HFFc6 (cell line): ENCODE data around the gene MEIOSIN. TPM values are rescaled to one million over a fixed set of nuclear protein-coding genes. Genes with fewer than 3 reads are reported as not detected.
"Not testable (repeated sequence)": the region's sequence is repeated elsewhere in the genome, so short reads cannot be mapped to it uniquely, and the experiment has no call there.

Experiments used
- DNase-seq: peaks from one replicate; pipeline ENCODE4 v3.0.0-alpha.2; 2018
- H3K27ac Mint-ChIP-seq: 2 replicates; pipeline ENCODE4 v1.8.0; 2020; ENCODE audit warnings: mild to moderate bottlenecking, mixed read lengths
- H3K27me3 Mint-ChIP-seq: 2 replicates; pipeline ENCODE4 v1.8.0; 2021; ENCODE audit warnings: mild to moderate bottlenecking, moderate library complexity, mixed read lengths; ENCODE audit not compliant: insufficient read depth
- H3K36me3 Mint-ChIP-seq: 2 replicates; pipeline ENCODE4 v1.8.0; 2021; ENCODE audit warnings: low read depth, mixed read lengths
- H3K4me1 Mint-ChIP-seq: 2 replicates; pipeline ENCODE4 v1.8.0; 2020; ENCODE audit warnings: low read depth, mixed read lengths
- H3K4me3 Mint-ChIP-seq: 2 replicates; pipeline ENCODE4 v1.8.0; 2020; ENCODE audit warnings: mild to moderate bottlenecking, moderate library complexity, mixed read lengths
- H3K9me3 Mint-ChIP-seq: 2 replicates; pipeline ENCODE4 v1.8.0; 2020; ENCODE audit warnings: mild to moderate bottlenecking, mixed read lengths
- total RNA-seq, 6 experiments: library from RNA; stranded (reverse); fragmentation: NEBNext Ultra II Directional; extraction: Animal tissue kit (Norgen Biotek cat#: 25700); gene quantifications; 2 replicates in 1 of 6; 3 replicates in 5 of 6; pipeline ENCODE4 v1.2.3, GENCODE V29; 2021
- TF ChIP-seq, protein P1 (sequence below): fragments of 200-600 bp; sonication (generic); IDR thresholded peaks from 2 replicates; pipeline ENCODE4 v1.5.0; 2021; ENCODE audit warnings: antibody characterized with exemption, mild to moderate bottlenecking

Gene MEIOSIN
- total RNA-seq, 6 experiments from 2014 or later: not detected

DNA sequence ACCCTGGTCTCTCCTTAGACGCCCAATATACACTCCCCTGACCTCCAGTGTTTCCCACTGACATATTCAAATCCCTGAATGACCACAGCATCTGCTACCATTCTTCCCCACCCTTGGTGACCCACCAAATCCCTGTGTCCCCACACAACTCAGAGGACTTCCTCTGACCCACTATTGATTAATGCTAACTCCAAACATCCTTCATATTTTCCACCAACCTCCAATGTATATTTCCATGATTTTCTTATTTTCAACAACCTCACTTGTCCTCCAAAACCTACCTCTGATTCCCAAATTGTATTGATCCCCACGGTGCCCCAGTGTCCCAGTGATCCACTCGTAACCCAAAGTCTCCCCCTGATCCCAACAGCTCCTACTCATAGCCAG, 59.9 kb downstream of the MEIOSIN start:
- Mint-ChIP-seq H3K27ac (peak overlapping the region; percentile 90), H3K4me1 (peaks cover 27% of the 10 kb centered on the region), H3K9me3 (no peaks in the 10 kb centered on the region), H3K36me3 (peaks cover 27% of the 10 kb centered on the region), H3K27me3 (no peaks in the 10 kb centered on the region; the same call in 1 of the 2 replicates), H3K4me3 (peak overlapping the region; percentile 65)
- TF ChIP-seq, protein P1, sequence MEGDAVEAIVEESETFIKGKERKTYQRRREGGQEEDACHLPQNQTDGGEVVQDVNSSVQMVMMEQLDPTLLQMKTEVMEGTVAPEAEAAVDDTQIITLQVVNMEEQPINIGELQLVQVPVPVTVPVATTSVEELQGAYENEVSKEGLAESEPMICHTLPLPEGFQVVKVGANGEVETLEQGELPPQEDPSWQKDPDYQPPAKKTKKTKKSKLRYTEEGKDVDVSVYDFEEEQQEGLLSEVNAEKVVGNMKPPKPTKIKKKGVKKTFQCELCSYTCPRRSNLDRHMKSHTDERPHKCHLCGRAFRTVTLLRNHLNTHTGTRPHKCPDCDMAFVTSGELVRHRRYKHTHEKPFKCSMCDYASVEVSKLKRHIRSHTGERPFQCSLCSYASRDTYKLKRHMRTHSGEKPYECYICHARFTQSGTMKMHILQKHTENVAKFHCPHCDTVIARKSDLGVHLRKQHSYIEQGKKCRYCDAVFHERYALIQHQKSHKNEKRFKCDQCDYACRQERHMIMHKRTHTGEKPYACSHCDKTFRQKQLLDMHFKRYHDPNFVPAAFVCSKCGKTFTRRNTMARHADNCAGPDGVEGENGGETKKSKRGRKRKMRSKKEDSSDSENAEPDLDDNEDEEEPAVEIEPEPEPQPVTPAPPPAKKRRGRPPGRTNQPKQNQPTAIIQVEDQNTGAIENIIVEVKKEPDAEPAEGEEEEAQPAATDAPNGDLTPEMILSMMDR: no peak
- no peak for DNase-seq

DNA sequence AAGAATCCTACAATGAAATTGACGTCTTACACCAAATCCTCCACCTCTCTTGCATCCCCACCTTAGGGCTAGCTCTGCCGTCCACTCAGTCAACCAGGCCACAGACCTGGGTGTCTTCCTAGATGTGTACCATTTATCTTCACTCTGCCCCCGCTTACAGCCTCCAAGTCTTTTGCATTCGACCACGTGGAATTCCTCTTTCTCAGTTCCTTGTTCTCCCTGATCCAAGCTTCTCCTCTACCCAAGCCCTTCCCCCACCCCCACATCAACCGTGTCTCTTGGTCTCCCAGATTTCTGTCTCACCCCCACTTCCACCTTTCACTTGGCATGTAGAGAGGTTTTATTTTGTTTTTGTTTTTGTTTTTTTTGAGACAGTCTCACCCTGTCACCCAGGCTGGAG, 60.6 kb downstream of the MEIOSIN start:
- H3K9me3 Mint-ChIP-seq: no peaks in the 10 kb centered on the region
- TF ChIP-seq, protein P1: no peak
- H3K4me1 Mint-ChIP-seq: peaks cover 31% of the 10 kb centered on the region
- H3K36me3 Mint-ChIP-seq: peaks cover 20% of the 10 kb centered on the region
- peak overlapping the region; percentile 90 for H3K27ac Mint-ChIP-seq
- no peak for DNase-seq
- no peak overlapping the region for H3K4me3 Mint-ChIP-seq
- no peaks in the 10 kb centered on the region; the same call in 1 of the 2 replicates for H3K27me3 Mint-ChIP-seq

DNA sequence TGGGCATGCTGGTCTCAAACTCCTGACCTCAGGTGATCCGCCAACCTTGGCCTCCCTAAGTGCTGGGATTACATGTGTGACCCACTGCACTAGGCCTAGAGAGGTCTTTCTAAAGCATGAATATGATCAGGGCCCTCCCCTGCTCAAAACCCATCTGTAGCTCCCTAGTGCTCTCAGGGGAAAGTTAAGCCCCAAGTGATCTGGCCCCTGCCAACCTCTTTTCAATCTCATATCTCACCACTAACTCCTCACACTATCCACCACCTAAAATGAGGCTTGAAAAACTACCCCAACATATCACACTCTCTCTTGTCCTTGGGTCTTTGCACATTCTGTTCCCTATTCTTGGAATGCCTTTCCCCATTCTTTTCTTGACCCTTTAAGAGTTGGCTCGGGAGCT, 61.4 kb downstream of the MEIOSIN start:
- TF ChIP-seq, protein P1: no peak
- H3K27ac Mint-ChIP-seq: no peak overlapping the region; the same call in 1 of the 2 replicates
- no peak for DNase-seq
- H3K4me3 Mint-ChIP-seq: no peak overlapping the region
- H3K4me1 Mint-ChIP-seq: peaks cover 38% of the 10 kb centered on the region
- H3K9me3 Mint-ChIP-seq: no peaks in the 10 kb centered on the region
- H3K27me3 Mint-ChIP-seq: no peaks in the 10 kb centered on the region; the same call in 1 of the 2 replicates
- peaks cover 15% of the 10 kb centered on the region for H3K36me3 Mint-ChIP-seq

DNA sequence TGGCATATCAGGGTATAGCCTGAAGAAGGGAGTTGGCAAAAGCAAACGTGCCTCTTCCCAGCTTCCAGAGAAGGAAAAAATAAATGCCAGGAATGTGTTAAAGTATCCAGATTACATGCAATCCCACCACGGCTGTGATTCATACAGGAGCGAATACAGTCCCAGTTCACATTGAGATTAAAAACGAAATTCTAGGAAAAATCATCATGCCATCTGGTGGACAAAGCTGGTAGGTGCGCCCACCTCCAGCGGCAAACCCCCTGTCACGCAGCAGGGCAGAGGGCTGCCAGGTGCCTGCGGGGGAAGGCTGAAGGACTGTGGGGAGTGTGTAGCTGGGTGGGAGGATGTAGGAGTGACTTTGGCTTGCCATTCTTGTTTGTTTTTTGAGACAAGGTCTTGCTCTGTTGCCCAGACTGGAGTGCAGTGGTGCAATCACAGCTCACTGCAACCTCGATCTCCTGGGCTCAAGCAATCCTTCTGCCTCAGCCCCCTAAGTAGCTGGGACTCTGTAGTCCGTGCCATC, 65.8 kb downstream of the MEIOSIN start:
- Mint-ChIP-seq H3K4me3 (peak overlapping the region; percentile 53), H3K27ac (peak overlapping the region; percentile 68), H3K9me3 (no peaks in the 10 kb centered on the region), H3K36me3 (no peaks in the 10 kb centered on the region), H3K27me3 (peaks cover 1% of the 10 kb centered on the region; the same call in 1 of the 2 replicates), H3K4me1 (peaks cover 24% of the 10 kb centered on the region)
- TF ChIP-seq, protein P1: peak; percentile 96
- peak; percentile 83 for DNase-seq

DNA sequence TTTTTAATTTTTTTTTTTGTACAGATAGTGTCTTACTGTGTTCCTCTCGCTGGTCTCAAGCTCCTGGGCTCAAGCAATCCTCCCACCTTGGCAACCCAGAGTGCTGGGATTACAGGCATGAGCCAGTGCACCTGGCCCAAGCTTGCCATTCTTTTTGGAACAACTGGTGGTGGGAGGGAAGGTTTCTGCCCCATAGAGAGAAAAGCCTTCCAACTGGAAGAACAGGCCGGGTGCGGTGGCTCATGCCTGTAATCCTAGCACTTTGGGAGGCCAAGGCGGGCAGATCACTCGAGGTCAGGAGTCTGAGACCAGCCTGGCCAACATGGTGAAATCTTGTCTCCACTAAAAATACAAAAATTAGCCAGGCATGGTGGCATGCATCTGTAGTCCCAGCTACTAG, 66.3 kb downstream of the MEIOSIN start:
- DNase-seq, H3K9me3 Mint-ChIP-seq, H3K36me3 Mint-ChIP-seq, H3K4me3 Mint-ChIP-seq, H3K27me3 Mint-ChIP-seq: not testable (repeated sequence)
- Mint-ChIP-seq H3K27ac (peak overlapping the region; percentile 9; the same call in 1 of the 2 replicates), H3K4me1 (peaks cover 24% of the 10 kb centered on the region)

DNA sequence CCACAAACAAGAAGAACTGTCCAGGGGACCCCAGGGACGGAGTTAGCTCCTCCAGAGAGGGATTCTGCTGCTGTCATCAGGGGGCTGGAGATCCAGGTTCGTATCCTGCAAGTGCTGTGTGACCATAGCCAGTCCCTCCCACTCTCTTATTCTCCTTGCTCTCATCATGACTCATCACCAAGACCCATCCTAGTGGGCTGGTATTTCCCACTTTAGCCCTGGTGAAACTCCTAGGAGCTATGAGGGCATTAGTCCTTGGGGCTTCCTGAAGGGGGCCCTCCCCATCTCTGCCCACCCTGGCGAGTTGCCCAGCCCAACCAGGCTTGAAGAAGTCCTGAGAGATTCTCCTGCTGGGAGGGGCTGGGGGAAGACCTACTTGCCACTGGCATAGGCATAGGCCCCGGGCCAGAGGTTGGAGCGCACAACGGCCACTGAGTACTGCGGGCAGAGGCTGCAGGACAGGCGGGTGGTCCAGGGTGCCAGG, 66.9 kb downstream of the MEIOSIN start:
- Mint-ChIP-seq H3K4me3 (no peak overlapping the region), H3K27me3 (peaks cover 3% of the 10 kb centered on the region; the same call in 1 of the 2 replicates), H3K36me3 (no peaks in the 10 kb centered on the region), H3K27ac (peak overlapping the region; percentile 9; the same call in 1 of the 2 replicates), H3K4me1 (peaks cover 24% of the 10 kb centered on the region), H3K9me3 (no peaks in the 10 kb centered on the region)
- peak; percentile 43 for DNase-seq
- TF ChIP-seq, protein P1: no peak
